Endothelial cell of umbilical vein (primary cell): Measurements from ENCODE around the gene DPYD. TPM values are rescaled to one million over a fixed set of nuclear protein-coding genes. Genes with fewer than 3 reads are reported as not detected.

Experiments
- BruUV-seq: library from RNA; stranded (reverse); fragments of 400-500 nt; replicated peaks from 2 replicates; lab custom pipeline; 2021; lab: Mats Ljungman, UMichigan
- CTCF ChIA-PET: fragments of 300-600, 350-600 bp; sonication (Branson Sonifier 250); formaldehyde crosslinking; loops from one replicate; lab custom pipeline; 2021; ENCODE audit warnings: antibody characterized with exemption, inconsistent platforms; lab: Charles Lee
- POLR2A ChIA-PET: fragments of 300-600, 350-600 bp; sonication (Branson Sonifier 250); formaldehyde crosslinking; loops from one replicate; lab custom pipeline; 2021; ENCODE audit warnings: antibody characterized with exemption, inconsistent platforms; lab: Charles Lee
- DNase-seq: peaks from one replicate; pipeline ENCODE4 v3.0.0-alpha.2; 2011; ENCODE audit warnings: low read depth, low spot score
- FAIRE-seq: peaks from 2 replicates; lab custom pipeline; 2011; peaks lifted over from hg19 to GRCh38; lab: Jason Lieb, UNC
- H2AFZ ChIP-seq: 2 replicates; pipeline ENCODE4 v1.6.0; 2012; ENCODE audit warnings: low read depth, low read length, control low read depth, inconsistent platforms
- H3K27ac ChIP-seq: 2 replicates; pipeline ENCODE4 v1.5.1; 2011; ENCODE audit warnings: low read depth, mild to moderate bottlenecking, control low read depth, low read length, moderate library complexity; ENCODE audit not compliant: insufficient read depth
- H3K27me3 ChIP-seq, 2 experiments: 2 replicates each; pipeline versions ENCODE4 v1.6.0 to v1.6.1; 2011; ENCODE audit warnings: low read length in 2 of 2, mixed read lengths in 1 of 2; ENCODE audit not compliant: control insufficient read depth in 2 of 2, insufficient read depth in 2 of 2
- H3K36me3 ChIP-seq, 2 experiments: 2 replicates in 1 of 2; 3 replicates in 1 of 2; pipeline ENCODE4 v1.5.1; 2011; ENCODE audit warnings: low read length in 2 of 2, mild to moderate bottlenecking in 1 of 2, moderate library complexity in 1 of 2; ENCODE audit not compliant: control insufficient read depth in 2 of 2, insufficient read depth in 2 of 2; ENCODE audit errors: extremely low read depth in 1 of 2
- H3K4me1 ChIP-seq: 3 replicates; pipeline ENCODE4 v1.5.1; 2011; ENCODE audit warnings: mild to moderate bottlenecking, low read length; ENCODE audit not compliant: control insufficient read depth, insufficient read depth; ENCODE audit errors: extremely low read depth
- H3K4me2 ChIP-seq: 2 replicates; pipeline ENCODE4 v1.6.1; 2011; ENCODE audit warnings: low read length, control low read depth, mixed read lengths; ENCODE audit not compliant: insufficient read depth
- H3K4me3 ChIP-seq, 3 experiments: fragments of 200-600 bp in 1 of 3; sonication (generic), shearing (Covaris generic) in 1 of 3; replicated peaks in 1 of 3; 2 replicates each; pipeline ENCODE4 v1.5.1; 2011 to 2016; ENCODE audit warnings: control low read depth in 3 of 3, low read length in 3 of 3, mild to moderate bottlenecking in 2 of 3, inconsistent platforms in 1 of 3, low read depth in 1 of 3, moderate library complexity in 1 of 3; ENCODE audit not compliant: insufficient read depth in 1 of 3
- H3K79me2 ChIP-seq: 2 replicates; pipeline ENCODE4 v1.6.0; 2012; ENCODE audit warnings: low read length, inconsistent platforms; ENCODE audit not compliant: control insufficient read depth, insufficient read depth
- H3K9ac ChIP-seq: replicated peaks from 2 replicates; pipeline ENCODE3; 2011; ENCODE audit warnings: low read length, control low read depth; ENCODE audit not compliant: insufficient read depth; ENCODE audit errors: extremely low read depth
- H3K9me1 ChIP-seq: replicated peaks from 3 replicates; pipeline ENCODE4 v1.6.0; 2011; ENCODE audit warnings: mild to moderate bottlenecking, low read length; ENCODE audit not compliant: control insufficient read depth, insufficient read depth; ENCODE audit errors: extremely low read depth
- H3K9me3 ChIP-seq: replicated peaks from 2 replicates; pipeline ENCODE4 v1.5.1; 2012; ENCODE audit warnings: low read length, inconsistent platforms; ENCODE audit not compliant: control insufficient read depth, insufficient read depth
- H4K20me1 ChIP-seq: replicated peaks from 2 replicates; pipeline ENCODE3; 2011; ENCODE audit warnings: mild to moderate bottlenecking, low read length; ENCODE audit not compliant: control insufficient read depth, insufficient read depth; ENCODE audit errors: extremely low read depth
- CTCF ChIP-seq, 2 donors: IDR thresholded peaks; 1 replicate in 1 of 2; 2 replicates in 1 of 2; pipeline ENCODE4 v1.5.1; 2011; ENCODE audit warnings: low read length in 2 of 2, mild to moderate bottlenecking in 2 of 2, moderate library complexity in 2 of 2, control low read depth in 1 of 2, inconsistent platforms in 1 of 2, low read depth in 1 of 2; ENCODE audit not compliant: insufficient read depth in 1 of 2; ENCODE audit errors: extremely low read depth in 1 of 2
- EZH2 ChIP-seq: IDR thresholded peaks from 2 replicates; pipeline ENCODE4 v1.6.1; 2012; ENCODE audit warnings: borderline replicate concordance, low read depth, mild to moderate bottlenecking, moderate library complexity, low read length, inconsistent platforms; ENCODE audit not compliant: severe bottlenecking
- GATA2 ChIP-seq: IDR thresholded peaks from 2 replicates; pipeline ENCODE4 v1.7.0; 2011; ENCODE audit warnings: low read depth, mild to moderate bottlenecking, moderate library complexity, mixed read lengths, low read length; ENCODE audit not compliant: insufficient read length, insufficient read depth
- MAX ChIP-seq: IDR thresholded peaks from 2 replicates; pipeline ENCODE4 v1.6.1; 2011; ENCODE audit not compliant: insufficient read depth, insufficient read length
- MYC ChIP-seq: IDR thresholded peaks from one replicate; pipeline ENCODE4 v1.6.1; 2011; ENCODE audit warnings: mild to moderate bottlenecking, low read depth, low read length
- POLR2A ChIP-seq: IDR thresholded peaks from 2 replicates; pipeline ENCODE4 v1.6.1; 2012; ENCODE audit warnings: low read depth, mild to moderate bottlenecking, control low read depth, low read length
- dilution Hi-C: fragments of 300-500 bp; cut with MboI; formaldehyde crosslinking; loops from one replicate; pipeline ENCODE4 v1.15.0; 2019; ENCODE audit warnings: low sequenced_read_pairs; ENCODE audit not compliant: extremely low pct_ligation_motif_present
- intact Hi-C: fragments of 100-400 bp; cut with micrococcal nuclease; formaldehyde crosslinking; loops from one replicate; pipeline ENCODE4 v1.10.0; 2022
- polyA plus RNA-seq, 4 experiments: library from polyadenylated mRNA; depleted of rRNA in 3 of 4; stranded (reverse) in 3 of 4; unstranded in 1 of 4; fragments of >200 nt; gene quantifications; 2 replicates each; pipeline versions ENCODE4 v1.2.1 to v1.2.3, GENCODE V29; 2011 to 2012; ENCODE audit warnings: missing spikeins in 1 of 4
- total RNA-seq: library from RNA; stranded (reverse); gene quantifications from 2 replicates; pipeline ENCODE4 v1.2.3, GENCODE V29; 2021

Gene DPYD
- total and polyA plus RNA-seq, 2 donors (not counting 3 experiments of a cell fraction or from before 2014, with no cell fraction given) = 4.6 to 15.1 TPM

GRCh38 chr1:97913506-97914139 is 7.2 kb downstream of the DPYD start:
- Histone ChIP-seq H4K20me1 (no peaks in the 10 kb centered on the region), H2AFZ (no peak overlapping the region), H3K27me3 (no peaks in the 10 kb centered on the region), H3K4me3 (no peak overlapping the region), H3K9me3 (no peaks in the 10 kb centered on the region), H3K9ac (no peak overlapping the region), H3K79me2 (peaks cover 4% of the 10 kb centered on the region), H3K9me1 (no peaks in the 10 kb centered on the region), H3K27ac (no peak overlapping the region), H3K36me3 (no peaks in the 10 kb centered on the region), H3K4me1 (no peaks in the 10 kb centered on the region), H3K4me2 (no peak overlapping the region)
- DNase-seq = no peak
- ChIA-PET CTCF (no interaction called here), POLR2A (no interaction called here)
- TF ChIP-seq MAX (no peak), CTCF (IDR thresholded peaks at IDR 0.05; ENCODE audit: extremely low read depth in 1 of 2, insufficient read depth in 1 of 2, low read depth in 1 of 2, low read length in 2 of 2) (no peak), MYC (no peak), GATA2 (peak; percentile 30), EZH2 (no peak), POLR2A (no peak)
- no peak for FAIRE-seq
- intact Hi-C loops (no loop called here), dilution Hi-C loops (no loop called here)
- BruUV-seq = no TSS peak
